ENCODE data around the gene IGSF5.
"Not testable (repeated sequence)": the region's sequence is repeated elsewhere in the genome, so short reads cannot be mapped to it uniquely, and the experiment has no call there.

IGSF5 gene

DNA sequence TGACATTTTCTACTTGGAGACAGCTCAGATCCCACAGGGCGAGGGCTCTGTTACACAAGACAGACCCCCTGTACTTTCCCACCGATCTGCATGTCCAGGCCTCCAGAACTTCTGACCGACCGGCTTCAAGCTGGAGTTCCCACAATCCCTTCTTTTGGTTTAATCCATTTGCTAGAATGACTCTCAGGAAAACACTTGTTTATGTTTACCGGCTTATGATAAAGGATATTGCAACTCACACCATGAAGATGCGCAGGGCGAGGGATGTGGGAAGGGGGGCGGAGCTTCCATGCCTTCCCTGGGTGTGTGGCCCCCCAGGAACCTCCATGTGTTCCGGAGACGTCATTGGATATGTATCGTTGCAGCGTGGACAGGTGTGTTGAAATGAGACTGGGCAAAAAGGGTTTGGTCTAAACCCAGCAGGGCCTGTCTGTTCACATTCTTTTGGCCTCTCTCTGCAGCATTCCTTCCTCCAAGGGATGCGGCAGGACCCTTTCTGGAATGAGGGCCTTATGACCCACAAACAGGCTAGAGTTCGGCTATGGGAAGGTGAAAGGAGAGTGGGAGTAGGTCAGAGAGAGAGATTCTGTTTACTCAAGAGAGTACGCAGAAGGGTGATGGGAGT is 7.5 kb upstream of the IGSF5 start:
- no peak overlapping the region for H3K27ac ChIP-seq
- DNase-seq (ENCODE audit: low read depth, low spot score): no peak

DNA sequence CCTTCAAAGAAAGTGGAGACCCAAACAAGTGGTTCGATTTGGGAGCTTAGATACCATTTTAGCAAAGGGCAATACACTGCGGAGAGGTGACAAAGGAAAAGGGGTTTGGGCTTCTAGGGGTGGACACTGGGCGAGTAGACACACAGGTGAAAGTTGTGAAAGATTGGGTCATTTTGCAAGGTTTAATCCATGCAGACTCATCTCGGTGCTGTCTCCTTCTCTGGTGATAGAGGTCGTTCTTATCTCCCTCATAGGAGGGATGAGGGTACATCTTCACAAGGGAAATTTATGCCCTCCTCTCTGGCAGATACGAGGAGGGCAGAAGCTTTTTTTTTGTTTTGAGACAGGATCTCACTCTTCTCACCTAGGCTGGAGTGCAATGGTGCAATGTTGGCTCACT is 6.4 kb upstream of the IGSF5 start:
- no peak overlapping the region for H3K27ac ChIP-seq
- no peak for DNase-seq (ENCODE audit: low read depth, low spot score)

DNA sequence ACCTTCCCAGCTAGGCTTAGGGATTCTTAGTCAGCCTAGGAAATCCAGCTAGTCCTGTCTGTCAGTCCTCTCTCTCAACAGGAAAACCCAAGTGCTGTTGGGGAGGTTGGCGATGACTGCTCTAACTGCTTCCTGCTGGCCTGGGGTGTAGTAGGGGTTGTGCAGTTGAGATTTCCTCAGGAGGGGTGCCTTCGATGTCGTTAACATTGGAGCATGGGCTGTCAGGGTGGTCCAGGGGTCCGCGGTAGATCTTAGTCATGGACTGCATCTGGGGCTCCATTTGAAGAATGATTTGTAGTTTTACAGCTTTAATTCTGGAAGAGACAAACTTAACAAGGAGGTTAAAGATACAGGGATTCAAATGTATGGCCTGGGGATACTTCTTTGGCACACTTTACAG is 5.5 kb upstream of the IGSF5 start:
- not testable (repeated sequence) for H3K27ac ChIP-seq

DNA sequence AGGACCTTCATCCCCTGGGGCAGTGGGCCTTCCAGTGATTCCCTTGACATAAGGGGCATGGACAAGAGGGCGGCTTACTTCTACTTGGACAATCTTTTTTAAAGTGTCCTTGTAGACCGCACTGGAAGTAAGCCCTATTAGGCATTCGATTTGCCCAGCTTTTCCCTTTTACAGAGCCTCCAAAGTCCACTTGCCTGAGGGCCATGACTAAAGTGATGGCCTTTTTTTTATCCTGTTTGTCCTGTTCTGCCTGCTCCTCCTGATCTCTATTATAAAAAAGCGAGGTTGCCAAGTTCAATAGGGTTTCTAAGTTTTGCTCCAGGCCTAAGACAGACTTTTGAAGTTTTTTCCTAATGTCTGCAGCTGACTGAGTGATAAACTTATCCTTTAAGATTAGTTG is 2.4 kb upstream of the IGSF5 start:
- not testable (repeated sequence) for DNase-seq (ENCODE audit: low read depth, low spot score); H3K27ac ChIP-seq

More for the DNA sequence above, 5.5 kb upstream of the IGSF5 start:
- DNase-seq (ENCODE audit: low read depth, low spot score): not testable (repeated sequence)

DNA sequence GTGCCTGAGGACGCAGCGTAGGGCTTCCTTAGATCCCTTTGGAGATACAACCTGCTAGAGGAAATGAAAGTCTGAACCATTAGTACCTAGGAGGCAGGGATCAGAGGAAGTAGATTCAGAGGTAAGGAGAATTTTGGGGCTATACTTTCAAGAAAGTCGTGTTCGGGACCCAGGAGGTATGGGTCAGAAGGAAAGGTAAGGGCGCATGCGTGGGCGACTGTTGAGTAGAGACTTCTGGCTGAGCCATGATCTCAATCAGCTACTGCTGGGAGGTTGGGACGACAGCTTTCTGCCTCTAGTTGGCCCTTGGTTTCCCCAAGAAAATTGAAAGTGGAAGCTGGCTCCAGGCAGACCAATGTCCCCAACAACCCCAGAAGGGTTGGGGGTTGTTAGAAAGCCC is 349 bp downstream of the IGSF5 start:
- DNase-seq (ENCODE audit: low read depth, low spot score); H3K27ac ChIP-seq: not testable (repeated sequence)

DNA sequence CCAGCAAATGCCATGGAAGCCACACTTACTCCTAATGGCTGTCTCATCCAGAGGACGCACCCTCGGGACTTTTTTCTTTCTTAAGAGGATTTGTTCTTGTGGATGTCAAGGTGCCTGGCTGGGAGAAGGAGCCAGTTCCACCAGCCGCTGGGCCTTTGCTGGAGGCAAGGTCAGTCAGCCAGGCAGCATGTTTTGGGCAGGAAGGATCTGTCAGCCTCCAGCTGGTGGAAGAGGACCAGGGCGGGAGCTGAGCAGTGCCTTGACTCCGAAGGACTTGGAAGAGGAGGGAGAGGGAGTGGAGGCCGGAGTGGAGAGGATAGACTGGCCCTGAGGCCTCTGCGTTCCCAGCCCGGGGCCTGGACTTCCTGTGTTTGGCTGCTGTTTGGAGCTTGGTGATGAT is 5.7 kb downstream of the IGSF5 start:
- H3K27ac ChIP-seq: no peak overlapping the region
- DNase-seq (ENCODE audit: low read depth, low spot score): no peak

DNA sequence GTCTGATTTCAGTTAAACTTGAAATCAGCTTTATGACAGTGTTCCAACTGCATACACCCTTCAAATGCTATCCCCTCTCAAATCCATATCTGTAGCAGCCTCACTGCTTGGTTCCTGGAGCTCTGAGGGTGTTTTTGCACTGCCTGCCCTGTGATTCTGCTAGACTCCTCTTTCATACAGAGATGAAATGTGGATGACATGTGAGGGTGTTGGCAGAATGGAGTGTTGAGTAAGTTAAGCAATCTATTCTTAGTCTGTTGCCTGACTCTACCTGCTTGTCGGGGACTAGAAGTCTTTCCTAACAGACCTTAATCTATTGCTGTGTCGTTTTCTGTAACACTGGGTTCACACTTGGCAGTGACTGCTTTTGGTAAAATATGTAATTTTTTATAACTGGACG is 9.8 kb downstream of the IGSF5 start:
- no peak for DNase-seq (ENCODE audit: low read depth, low spot score)
- no peak overlapping the region for H3K27ac ChIP-seq

DNA sequence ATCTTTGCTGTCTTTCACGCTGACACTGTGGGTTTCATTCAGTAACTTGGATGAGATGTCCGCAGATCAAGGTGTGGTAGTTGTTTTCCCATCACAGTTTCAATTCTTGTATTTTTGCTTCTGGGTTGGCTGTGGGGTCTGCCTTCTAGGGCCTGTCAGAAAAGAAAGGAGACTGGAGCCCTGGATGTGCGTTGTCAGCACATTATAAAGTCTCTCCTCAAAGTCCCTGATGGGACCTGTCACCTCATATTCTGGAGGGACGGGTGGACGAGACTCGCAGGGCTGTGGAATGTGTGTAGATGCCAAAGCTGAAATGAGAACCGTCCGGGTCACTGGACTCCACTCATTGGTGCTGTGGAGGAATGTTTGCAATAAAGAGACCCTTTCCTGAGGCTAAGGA is 11.3 kb downstream of the IGSF5 start:
- no peak overlapping the region for H3K27ac ChIP-seq
- no peak for DNase-seq (ENCODE audit: low read depth, low spot score)

DNA sequence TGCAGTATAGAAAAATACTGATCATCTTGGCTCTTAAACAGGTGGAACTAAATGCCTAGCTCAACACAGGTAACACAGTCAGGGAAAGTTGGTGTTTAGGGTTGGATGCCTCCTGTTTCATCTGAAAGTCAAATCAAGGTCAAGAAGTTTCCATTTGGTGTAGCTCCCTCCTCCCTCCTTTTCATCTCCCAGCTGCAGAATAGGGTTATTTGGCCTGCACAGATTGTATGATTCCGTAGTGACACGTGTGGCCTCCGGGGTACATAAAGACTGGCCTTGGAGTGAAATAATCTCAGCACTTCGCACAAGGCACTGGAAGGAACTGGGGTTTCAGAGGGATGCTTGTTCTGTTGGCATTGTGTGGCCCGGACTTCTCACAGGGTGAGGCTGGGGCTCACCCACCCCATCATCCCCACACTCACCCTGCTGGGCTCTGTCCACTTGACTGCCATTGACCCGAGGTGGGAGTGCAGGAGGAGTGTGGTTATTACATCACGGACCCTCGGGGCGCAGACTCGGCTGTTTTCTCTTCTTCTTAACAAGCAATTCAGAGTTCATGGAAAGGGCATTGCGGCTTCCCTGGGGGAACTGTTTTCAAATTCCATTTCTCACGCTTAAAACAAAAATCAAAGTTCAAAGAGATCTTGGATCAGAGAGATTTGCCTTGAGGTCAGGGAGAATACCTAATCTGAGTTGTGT is 18.4 kb downstream of the IGSF5 start:
- no peak overlapping the region for H3K27ac ChIP-seq
- no peak for DNase-seq (ENCODE audit: low read depth, low spot score)

DNA sequence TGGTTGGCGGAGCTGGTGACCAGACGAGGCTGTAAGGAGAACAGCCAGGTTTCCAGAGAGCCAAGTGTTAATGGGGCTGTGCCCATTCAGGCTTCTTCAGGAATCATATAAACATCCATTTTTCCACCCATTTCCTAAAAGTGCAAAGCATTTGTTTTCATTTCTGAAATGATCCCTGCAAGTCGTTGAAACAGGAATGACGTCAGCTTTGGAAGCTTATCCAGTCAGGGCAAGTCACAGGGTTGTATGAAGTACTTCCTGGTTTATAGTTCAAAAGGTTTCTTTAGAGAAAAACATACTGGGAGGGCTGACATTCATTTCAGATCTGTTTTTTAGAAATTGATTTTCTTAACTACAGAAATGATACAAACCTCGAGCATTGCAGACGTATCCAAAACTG is 29.2 kb downstream of the IGSF5 start:
- no peak overlapping the region for H3K27ac ChIP-seq
- DNase-seq (ENCODE audit: low read depth, low spot score): no peak

DNA sequence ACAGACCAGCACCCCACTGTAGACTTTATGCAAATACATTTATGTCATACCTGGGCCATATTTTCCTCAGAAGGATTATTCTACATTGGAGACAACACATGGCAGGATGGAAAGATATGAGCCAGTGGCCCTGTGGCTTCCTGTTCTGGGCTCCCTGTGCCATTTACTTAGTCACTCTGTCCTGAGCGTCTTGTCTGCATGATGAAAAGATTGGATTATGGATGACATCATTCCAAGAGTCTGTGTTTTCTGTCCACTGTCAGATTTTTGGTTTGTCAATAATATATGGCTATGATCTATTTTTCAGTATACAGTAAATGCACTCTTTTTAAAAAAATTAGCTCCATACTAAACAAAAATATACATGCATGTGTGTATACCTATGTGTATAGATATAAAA is 30.8 kb downstream of the IGSF5 start:
- DNase-seq (ENCODE audit: low read depth, low spot score): no peak
- no peak overlapping the region for H3K27ac ChIP-seq

DNA sequence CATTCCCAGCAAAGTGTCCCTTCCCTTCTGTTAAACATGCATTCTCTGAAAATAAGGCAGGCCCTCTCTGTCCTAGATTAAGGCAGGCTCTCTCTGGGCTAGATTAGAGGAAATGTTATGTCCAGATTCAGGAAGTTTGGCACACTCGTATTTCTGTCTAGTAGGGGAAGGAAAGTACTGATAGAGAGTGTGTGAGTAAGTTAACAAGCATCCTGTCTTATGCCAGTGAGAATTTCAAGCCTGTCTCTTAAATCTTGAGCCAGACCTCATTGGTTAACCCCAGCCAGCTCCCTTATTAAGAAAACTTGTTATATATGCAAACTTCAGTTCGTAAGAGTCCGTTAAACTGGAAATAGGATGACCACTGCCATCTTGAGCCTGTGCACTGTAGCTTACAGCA is 31.6 kb downstream of the IGSF5 start:
- no peak for DNase-seq (ENCODE audit: low read depth, low spot score)
- no peak overlapping the region for H3K27ac ChIP-seq

DNA sequence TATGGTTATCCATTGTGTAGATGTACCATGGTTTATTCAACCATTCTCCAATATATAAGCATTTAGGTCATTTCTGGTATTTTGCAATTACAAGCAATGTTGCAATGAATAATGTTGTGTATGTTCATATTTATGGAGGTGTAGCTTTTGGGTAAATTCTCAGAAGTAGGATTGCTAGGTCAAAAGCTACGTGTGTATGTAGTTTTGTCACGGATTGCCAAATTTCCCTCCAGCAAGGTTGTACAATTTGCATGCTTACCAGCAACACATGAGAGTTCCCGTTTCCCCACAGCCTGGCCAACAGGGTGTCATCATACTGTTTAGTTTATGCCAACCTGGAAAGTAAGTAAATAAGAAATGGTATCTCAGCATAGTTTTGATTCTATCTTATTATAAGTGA is 36.3 kb downstream of the IGSF5 start:
- no peak for DNase-seq (ENCODE audit: low read depth, low spot score)
- no peak overlapping the region for H3K27ac ChIP-seq

DNA sequence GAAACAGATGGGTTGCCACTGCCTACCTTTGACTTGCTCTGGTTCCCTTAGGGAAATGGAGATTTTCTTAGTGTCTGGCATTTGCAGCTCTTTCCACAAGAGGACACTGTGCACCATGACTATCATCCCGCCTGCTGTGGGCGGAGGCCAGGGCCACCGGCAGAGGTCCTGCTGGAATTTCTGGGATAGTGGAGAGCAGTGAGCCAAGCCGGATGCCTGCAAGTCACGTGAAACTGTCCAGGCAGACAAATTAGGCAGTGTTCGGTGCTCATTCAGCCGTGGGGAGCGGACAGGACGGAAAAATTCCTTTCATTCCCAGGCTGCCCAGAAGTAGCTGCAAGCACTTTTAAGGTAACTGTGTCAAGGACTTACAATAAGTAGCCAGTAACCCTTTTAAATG is 43.4 kb downstream of the IGSF5 start:
- no peak overlapping the region for H3K27ac ChIP-seq
- no peak for DNase-seq (ENCODE audit: low read depth, low spot score)

DNA sequence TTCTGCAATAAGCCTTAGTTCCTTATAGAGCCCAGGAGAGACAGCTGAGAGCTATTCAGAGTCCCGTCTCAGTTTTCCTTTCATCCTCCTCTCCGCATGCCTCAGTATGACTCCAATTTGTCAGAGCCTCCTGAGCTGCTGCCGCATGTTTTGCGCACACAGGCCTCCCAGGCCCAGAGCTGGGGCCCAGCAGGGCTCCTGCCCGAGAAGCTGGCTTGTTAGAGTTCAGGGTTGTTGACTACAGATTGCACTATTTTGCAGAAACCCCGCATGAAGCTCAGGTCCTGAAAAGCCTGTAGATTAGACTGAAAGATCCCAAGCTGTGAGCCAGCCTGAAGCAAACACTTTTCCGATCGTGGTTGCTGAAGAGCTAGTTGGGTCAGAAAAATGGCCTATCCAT is 51.5 kb downstream of the IGSF5 start:
- no peak overlapping the region for H3K27ac ChIP-seq
- DNase-seq (ENCODE audit: low read depth, low spot score): no peak

DNA sequence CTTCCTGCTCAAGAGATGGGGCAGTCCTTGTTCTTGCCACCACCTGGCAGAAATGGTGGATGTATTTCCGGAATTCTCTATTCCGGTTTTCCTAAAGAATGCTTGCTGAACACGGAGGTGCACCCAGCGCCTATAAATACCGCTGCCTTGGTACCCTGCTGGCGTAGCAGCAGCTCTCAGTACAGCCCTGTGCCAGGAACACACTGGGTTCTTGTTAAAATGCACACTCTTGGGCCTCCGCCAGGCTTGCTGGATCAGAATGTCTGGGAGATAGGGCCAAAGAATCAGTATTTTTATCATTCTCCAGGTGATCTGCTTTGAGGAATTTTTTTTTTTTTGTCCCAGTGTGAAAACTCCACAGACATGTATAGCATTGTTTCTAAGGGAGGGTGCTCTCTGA is 54.2 kb downstream of the IGSF5 start:
- no peak for DNase-seq (ENCODE audit: low read depth, low spot score)
- H3K27ac ChIP-seq: no peak overlapping the region

DNA sequence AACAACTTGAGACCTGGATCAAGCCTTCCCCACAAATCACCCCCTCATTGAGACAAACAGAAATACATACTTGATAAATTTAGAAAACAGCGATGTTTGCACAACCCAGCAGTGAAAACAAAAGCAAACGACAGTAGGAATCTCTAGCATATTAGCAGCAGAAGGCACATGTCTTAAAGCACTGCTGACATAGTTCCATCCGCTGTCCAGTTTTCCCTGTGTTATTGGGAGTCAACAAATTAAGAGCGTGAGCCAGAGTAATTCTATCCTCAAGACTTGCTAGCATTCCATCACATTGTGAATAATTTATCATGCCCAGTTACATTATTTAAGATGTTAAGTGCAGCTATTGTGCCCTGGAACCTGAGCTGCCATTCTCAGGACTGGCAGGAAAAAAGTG is 55.3 kb downstream of the IGSF5 start:
- H3K27ac ChIP-seq: no peak overlapping the region
- DNase-seq (ENCODE audit: low read depth, low spot score): no peak

DNA sequence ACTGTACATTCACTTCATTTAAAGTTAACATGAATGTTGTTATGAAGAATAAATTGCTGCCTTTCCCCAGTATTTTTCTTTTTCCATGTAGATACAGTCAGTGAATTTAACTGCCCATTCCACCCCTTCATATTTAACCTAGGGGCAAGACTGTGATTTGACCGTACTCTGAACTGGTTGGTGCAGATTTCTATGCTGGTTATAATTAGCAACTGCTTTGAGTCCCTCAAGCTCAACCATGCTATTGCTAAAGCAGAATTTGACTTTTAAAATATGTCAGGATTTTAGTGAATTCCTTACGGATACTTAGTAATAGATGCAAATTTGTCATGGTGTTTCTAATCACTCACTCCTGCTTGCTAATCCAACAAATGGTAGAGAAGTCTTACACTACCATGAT is 57.2 kb downstream of the IGSF5 start:
- H3K27ac ChIP-seq: no peak overlapping the region
- DNase-seq (ENCODE audit: low read depth, low spot score): no peak

DNA sequence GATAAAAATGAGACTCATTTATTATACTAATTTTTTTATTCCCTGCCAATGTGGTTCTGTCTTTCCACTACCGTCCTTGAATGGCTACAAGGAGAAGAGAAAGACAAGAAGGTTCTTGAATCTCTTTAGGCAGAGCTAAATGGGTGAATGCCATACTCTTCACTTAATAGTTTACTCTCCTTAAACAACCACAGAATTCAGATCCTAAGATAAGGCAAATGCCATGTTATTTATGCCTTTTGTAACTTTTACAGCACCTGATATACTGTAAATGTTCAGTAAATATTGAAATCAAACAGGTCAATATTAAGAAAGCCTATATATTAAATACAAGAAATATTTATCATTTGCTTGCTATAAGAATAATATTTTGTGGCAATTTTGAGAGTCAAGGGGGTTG is 58.4 kb downstream of the IGSF5 start:
- DNase-seq (ENCODE audit: low read depth, low spot score): no peak

DNA sequence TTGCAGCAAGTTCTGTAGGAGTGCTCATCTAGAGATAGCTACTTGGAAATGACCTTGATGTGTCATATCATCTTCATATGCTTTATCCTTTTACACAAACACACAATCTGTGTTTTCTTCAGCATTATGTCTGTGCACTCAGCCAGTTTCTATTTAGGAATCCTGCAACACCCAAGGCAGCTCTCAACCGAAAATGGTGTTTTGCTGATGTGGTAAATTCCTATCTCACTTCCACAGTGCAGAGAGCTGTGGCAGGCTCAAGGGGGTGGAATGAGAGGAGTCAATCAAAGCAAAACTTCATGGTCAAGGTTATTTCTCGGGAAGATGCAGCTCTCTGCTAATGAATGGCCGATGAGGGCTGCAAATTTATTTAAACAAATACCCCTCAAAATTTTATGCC is 59.3 kb downstream of the IGSF5 start:
- H3K27ac ChIP-seq: no peak overlapping the region
- no peak for DNase-seq (ENCODE audit: low read depth, low spot score)

More for the DNA sequence above, 58.4 kb downstream of the IGSF5 start:
- H3K27ac ChIP-seq: no peak overlapping the region

DNA sequence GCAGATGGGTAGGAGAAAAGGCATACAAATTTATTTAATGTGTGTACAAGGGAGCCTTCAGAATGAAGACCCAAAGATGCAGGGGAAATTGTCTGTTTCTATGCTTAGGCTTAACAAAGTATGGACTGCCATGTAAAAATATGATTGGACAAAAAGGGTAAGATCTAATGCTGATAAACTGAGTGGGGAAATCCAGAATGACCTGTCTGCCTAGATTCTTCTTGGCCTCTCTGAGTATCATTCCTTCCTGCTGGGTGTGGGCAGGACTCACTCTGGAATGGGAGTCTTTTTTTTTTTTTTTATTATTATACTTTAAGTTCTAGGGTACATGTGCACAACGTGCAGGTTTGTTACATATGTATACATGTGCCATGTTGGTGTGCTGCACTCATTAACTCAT is 61.0 kb downstream of the IGSF5 start:
- H3K27ac ChIP-seq: no peak overlapping the region
- DNase-seq (ENCODE audit: low read depth, low spot score): peak; percentile 29

DNA sequence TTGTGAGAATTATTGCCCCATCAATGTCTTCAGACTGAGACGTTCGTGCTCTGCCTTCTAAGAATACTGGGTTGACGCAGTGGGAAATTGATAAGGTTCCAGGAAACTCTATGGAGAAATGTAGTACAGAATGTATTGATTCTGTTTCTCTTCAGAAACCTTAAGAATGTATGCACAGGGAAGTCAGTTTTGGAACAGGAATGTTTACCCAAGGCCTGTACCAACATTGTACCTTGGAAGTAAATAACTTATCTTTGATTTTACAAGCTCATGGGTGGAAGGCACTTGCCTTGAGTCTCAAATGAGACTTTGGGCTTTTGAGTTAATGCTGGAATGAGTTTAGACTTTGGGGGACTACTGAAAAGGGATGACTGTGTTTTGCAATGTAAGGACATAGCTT is 62.8 kb downstream of the IGSF5 start:
- no peak overlapping the region for H3K27ac ChIP-seq

More for the DNA sequence above, 62.8 kb downstream of the IGSF5 start:
- DNase-seq (ENCODE audit: low read depth, low spot score): peak; percentile 2
